Gastroesophageal sphincter (tissue), 2 donors: ENCODE measurements around the gene RAC2.

Experiments used
- POLR2A ChIP-seq, 2 donors: fragments of 450-650 bp; IDR thresholded peaks; one replicate each; pipeline ENCODE4 v1.6.1; 2017; ENCODE audit warnings: antibody characterized with exemption in 2 of 2, mild to moderate bottlenecking in 2 of 2, moderate library complexity in 1 of 2
- POLR2AphosphoS5 ChIP-seq: sonication (generic); formaldehyde crosslinking; IDR thresholded peaks from one replicate; pipeline ENCODE4 v1.6.1; 2017; ENCODE audit warnings: antibody characterized with exemption

GRCh38 chr22:37237371-37238268 is 6.4 kb downstream of the RAC2 start:
- TF ChIP-seq POLR2A (IDR thresholded peaks at IDR 0.05) (no peak), POLR2AphosphoS5 (no peak)
